ENCODE measurements around the gene MAD1L1.

GRCh38 chr7:1848911-1849311, 383.8 kb downstream of the MAD1L1 start:
- TF ChIP-seq ZNF70 (CRISPR knock-in tag; IDR thresholded peaks at IDR 0.05) (no peak), CSDC2 (CRISPR knock-in tag; IDR thresholded peaks at IDR 0.05) (no peak), ZFP3 (CRISPR knock-in tag; IDR thresholded peaks at IDR 0.05) (no peak), ISL1 (CRISPR knock-in tag; IDR thresholded peaks at IDR 0.05) (no peak), TSHZ2 (CRISPR knock-in tag; IDR thresholded peaks at IDR 0.05) (no peak), PATZ1 (CRISPR knock-in tag; IDR thresholded peaks at IDR 0.05; ENCODE audit: borderline replicate concordance) (no peak), OSR1 (CRISPR knock-in tag; IDR thresholded peaks at IDR 0.05) (no peak), ARNTL (CRISPR knock-in tag; IDR thresholded peaks at IDR 0.05; ENCODE audit: borderline replicate concordance, low read depth) (no peak)
- TF ChIP-seq, protein P1, sequence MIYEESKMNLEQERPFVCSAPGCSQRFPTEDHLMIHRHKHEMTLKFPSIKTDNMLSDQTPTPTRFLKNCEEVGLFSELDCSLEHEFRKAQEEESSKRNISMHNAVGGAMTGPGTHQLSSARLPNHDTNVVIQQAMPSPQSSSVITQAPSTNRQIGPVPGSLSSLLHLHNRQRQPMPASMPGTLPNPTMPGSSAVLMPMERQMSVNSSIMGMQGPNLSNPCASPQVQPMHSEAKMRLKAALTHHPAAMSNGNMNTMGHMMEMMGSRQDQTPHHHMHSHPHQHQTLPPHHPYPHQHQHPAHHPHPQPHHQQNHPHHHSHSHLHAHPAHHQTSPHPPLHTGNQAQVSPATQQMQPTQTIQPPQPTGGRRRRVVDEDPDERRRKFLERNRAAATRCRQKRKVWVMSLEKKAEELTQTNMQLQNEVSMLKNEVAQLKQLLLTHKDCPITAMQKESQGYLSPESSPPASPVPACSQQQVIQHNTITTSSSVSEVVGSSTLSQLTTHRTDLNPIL (CRISPR knock-in tag; IDR thresholded peaks at IDR 0.05; ENCODE audit: low read depth), result no peak

All from SK-N-SH treated with all-trans-retinoic acid at 6 μM for 48 hours (cell line).